Heart left ventricle (tissue), 16 donors: Measurements from ENCODE around the gene GALNT18. TPM values are rescaled to one million over a fixed set of nuclear protein-coding genes. Genes with fewer than 3 reads are reported as not detected.

ENCODE experiments used
- ATAC-seq, 4 donors: fragments of 200-7000 bp; cut with Tn5 transposase; one replicate each; pipeline ENCODE4 v1.9.1; 2020 to 2022; ENCODE audit warnings: moderate library complexity in 4 of 4, mild to moderate bottlenecking in 3 of 4, moderate number of reproducible peaks in 1 of 4
- DNase-seq, 5 donors: peaks; one replicate each; pipeline ENCODE4 v3.0.0-alpha.2; 2020
- H3K27ac ChIP-seq, 12 donors: fragments of 200-600 bp; sonication (generic) in 4 of 12; one replicate each; pipeline versions ENCODE4 v1.5.0 to v1.8.0; 2016 to 2022; ENCODE audit warnings: mild to moderate bottlenecking in 2 of 12
- H3K27me3 ChIP-seq, 9 donors: fragments of 200-600 bp; sonication (generic) in 2 of 9; one replicate each; pipeline versions ENCODE4 v1.5.1 to v1.8.0; 2016 to 2022; ENCODE audit warnings: mild to moderate bottlenecking in 3 of 9
- H3K36me3 ChIP-seq, 9 donors: fragments of 200-600 bp; sonication (generic) in 2 of 9; one replicate each; pipeline versions ENCODE4 v1.5.0 to v1.8.0; 2018 to 2022; ENCODE audit warnings: mild to moderate bottlenecking in 2 of 9
- H3K4me1 ChIP-seq, 12 donors: fragments of 200-600 bp; sonication (generic) in 4 of 12; one replicate each; pipeline versions ENCODE4 v1.5.0 to v1.8.0; 2016 to 2022; ENCODE audit warnings: mild to moderate bottlenecking in 3 of 12
- H3K4me3 ChIP-seq, 12 donors: fragments of 200-600 bp; sonication (generic) in 4 of 12; one replicate each; pipeline versions ENCODE4 v1.5.0 to v1.8.0; 2017 to 2022; ENCODE audit warnings: mild to moderate bottlenecking in 9 of 12, moderate library complexity in 4 of 12
- H3K9me3 ChIP-seq, 12 donors: fragments of 200-600 bp; sonication (generic) in 4 of 12; one replicate each; pipeline versions ENCODE4 v1.5.0 to v1.8.0; 2016 to 2022; ENCODE audit warnings: mild to moderate bottlenecking in 1 of 12
- CTCF ChIP-seq, 12 donors: fragments of 200-600 bp; sonication (generic) in 4 of 12; IDR thresholded peaks; one replicate each; pipeline versions ENCODE4 v1.5.0 to v1.8.0; 2018 to 2022; ENCODE audit warnings: antibody characterized with exemption in 12 of 12, mild to moderate bottlenecking in 5 of 12
- POLR2A ChIP-seq, 2 donors: fragments of 450-650 bp; IDR thresholded peaks; one replicate each; pipeline ENCODE4 v1.6.1; 2017; ENCODE audit warnings: antibody characterized with exemption in 2 of 2, mild to moderate bottlenecking in 2 of 2, moderate library complexity in 2 of 2
- WGBS, 4 donors: extraction: QIAGEN DNeasy Blood & Tissue Kit in 2 of 4; methylation state at CpG; one replicate each; pipeline versions ENCODE4 v1.1.5 to v1.1.7; 2013 to 2018; 5-methylcytosine and 5-hydroxymethylcytosine counted together
- intact Hi-C, 10 donors: fragments of 100-400 bp; cut with DNase I; formaldehyde crosslinking; loops; one replicate each; pipeline versions ENCODE4 v1.11.1 to v1.14.2; 2022
- polyA plus RNA-seq, 2 donors: library from polyadenylated mRNA; stranded (reverse); fragments of 200-250 nt; gene quantifications; one replicate each; pipeline ENCODE4 v1.2.3, GENCODE V29; 2013
- total RNA-seq, 9 donors: library from RNA; depleted of rRNA in 2 of 9; stranded (reverse); fragments of >200 nt in 2 of 9; fragmentation: NEBNext Ultra II Directional in 3 of 9; extraction: Animal tissue kit (Norgen Biotek cat#: 25700) in 3 of 9; gene quantifications; one replicate each; pipeline versions ENCODE4 v1.1.0 to v1.2.4, GENCODE V29; 2016 to 2023
- donor health status: ischemic (EF 13 %, LVEDD 7.1; RV severe dilation, severe dysfunction).
- donor health status: healthy with polysubstance abuse.
- donor health status: DM: no; HTN: yes; CAD: no.
- donor health status: DM: no; HTN: no; CAD: no.
- donor health status: ischemic (EF 25% LVEDD 6.9; RV normal size, moderate dysfunction).
- donor health status: ischemic (EF 25% LVEDD 5.7; RV mildly dilated, moderate dysfunction).
- donor health status: healthy.
- donor health status: DM: yes; HTN: yes; CAD: no.
- donor health status: ischemic (EF 35%, LVEDD 5.7; RV mildly dilated, moderate dysfunction).
- donor health status: nonischemic (EF 11% LVEDD 7.7; RV severe dilation, severe dysfunction).
- donor health status: DM: yes; HTN: yes; CAD: no.
- donor health status: PGD.
- donor health status: ischemic (EF 29% LVEDD 5.4; RV normal size, mild dysfunction).
- donor health status: nonischemic (EF 23%, LVEDD 6.1; RV moderate dilation, normal function).

GALNT18 gene
- total and polyA plus RNA-seq, 11 donors, result 9.0 to 31.8 (median 17.3) TPM

DNA sequence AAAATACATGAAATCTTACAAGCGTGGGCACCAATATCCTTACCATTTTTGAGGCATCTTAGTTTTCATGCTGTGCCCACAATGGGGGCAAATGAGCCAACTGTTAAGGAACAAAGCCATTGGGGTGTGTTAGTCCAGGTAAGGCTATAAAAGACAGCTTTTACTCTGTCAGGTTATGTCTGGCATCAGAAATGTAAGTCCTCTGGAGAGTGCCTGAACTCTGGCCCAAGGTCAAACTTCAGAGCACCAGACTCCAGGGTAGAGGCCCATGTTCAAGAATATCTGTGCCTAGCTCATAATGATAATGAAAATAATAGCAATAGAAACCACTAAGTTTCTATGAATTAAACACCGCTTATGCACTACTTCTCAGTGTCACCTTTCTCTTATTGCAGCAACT lies 374.2 kb downstream of the GALNT18 start:
- intact Hi-C loops, result no loop called here
- DNase-seq, result no peak

DNA sequence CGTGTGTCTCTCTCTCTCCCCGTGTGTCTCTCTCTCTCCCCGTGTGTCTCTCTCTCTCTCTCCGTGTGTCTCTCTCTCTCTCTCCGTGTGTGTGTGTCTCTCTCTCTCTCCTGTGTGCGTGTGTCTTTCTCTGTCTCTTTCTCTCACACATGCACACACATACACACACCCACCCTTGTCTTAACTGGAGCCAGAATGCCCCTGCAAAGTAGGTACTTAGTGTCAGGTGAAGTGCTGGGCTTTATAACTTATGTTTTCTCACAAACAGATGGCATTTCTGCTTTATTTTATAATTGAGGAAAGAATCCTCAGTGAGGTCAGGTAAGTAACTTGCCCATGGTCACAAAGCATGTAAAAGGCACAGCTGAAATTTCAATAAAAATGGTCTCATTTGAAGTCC lies 374.7 kb downstream of the GALNT18 start:
- intact Hi-C loops, result no loop called here
- H3K36me3 ChIP-seq, result no peaks in the 10 kb centered on the region
- H3K4me1 ChIP-seq, result peaks cover 0 to 35% (median 26%) of the 10 kb centered on the region in 12 donors
- no peak for DNase-seq
- no peak overlapping the region for H3K27ac ChIP-seq
- no peak for ATAC-seq
- 76 to 100% (median 83%) methylated on average over 3 to 6 of the region's 6 CpGs for WGBS, 4 donors
- H3K4me3 ChIP-seq, result no peak overlapping the region
- H3K9me3 ChIP-seq, result no peaks in the 10 kb centered on the region
- H3K27me3 ChIP-seq, result no peaks in the 10 kb centered on the region
- TF ChIP-seq POLR2A (IDR thresholded peaks at IDR 0.05) (no peak), CTCF (IDR thresholded peaks at IDR 0.05) (no peak)

More for the DNA sequence above, 374.2 kb downstream of the GALNT18 start:
- WGBS, 4 donors, result 83 to 96% (median 94%) methylated on average over 2 of the region's 2 CpGs
- H3K36me3 ChIP-seq, result no peaks in the 10 kb centered on the region
- no peaks in the 10 kb centered on the region for H3K9me3 ChIP-seq
- ATAC-seq, result no peak
- H3K4me1 ChIP-seq, result peaks cover 0 to 30% (median 26%) of the 10 kb centered on the region in 12 donors
- no peaks in the 10 kb centered on the region for H3K27me3 ChIP-seq
- no peak overlapping the region for H3K27ac ChIP-seq
- H3K4me3 ChIP-seq, result no peak overlapping the region
- TF ChIP-seq CTCF (IDR thresholded peaks at IDR 0.05), result no peak
- TF ChIP-seq POLR2A (IDR thresholded peaks at IDR 0.05), result no peak

DNA sequence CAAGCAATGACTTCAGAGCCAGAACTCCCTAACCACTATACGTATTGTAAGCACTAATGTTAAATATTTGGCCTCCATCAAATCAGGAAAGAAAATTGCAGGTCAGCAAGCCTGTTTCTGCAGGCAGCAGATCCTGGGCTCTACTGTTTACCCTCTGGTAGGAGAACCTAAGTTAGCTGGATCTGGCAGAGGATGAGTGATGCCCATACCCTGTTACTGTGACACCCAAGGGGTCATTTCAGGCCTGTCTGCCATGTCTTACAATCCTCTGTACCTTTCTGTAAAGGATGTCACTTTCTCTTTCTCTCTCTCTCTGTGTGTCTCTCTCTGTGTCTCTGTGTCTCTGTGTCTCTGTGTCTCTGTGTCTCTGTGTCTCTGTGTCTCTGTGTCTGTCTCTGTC lies 375.6 kb downstream of the GALNT18 start:
- Histone ChIP-seq H3K36me3 (no peaks in the 10 kb centered on the region), H3K27me3 (no peaks in the 10 kb centered on the region), H3K4me3 (no peak overlapping the region), H3K27ac (no peak overlapping the region), H3K4me1 (peaks cover 0 to 35% (median 26%) of the 10 kb centered on the region in 12 donors), H3K9me3 (no peaks in the 10 kb centered on the region)
- ATAC-seq (no peak), DNase-seq (no peak)
- no peak for TF ChIP-seq CTCF (IDR thresholded peaks at IDR 0.05)
- TF ChIP-seq POLR2A (IDR thresholded peaks at IDR 0.05), result no peak
- intact Hi-C loops, result no loop called here
- 89 to 100% (median 94%) methylated on average over 1 of the region's 1 CpG for WGBS, 4 donors

DNA sequence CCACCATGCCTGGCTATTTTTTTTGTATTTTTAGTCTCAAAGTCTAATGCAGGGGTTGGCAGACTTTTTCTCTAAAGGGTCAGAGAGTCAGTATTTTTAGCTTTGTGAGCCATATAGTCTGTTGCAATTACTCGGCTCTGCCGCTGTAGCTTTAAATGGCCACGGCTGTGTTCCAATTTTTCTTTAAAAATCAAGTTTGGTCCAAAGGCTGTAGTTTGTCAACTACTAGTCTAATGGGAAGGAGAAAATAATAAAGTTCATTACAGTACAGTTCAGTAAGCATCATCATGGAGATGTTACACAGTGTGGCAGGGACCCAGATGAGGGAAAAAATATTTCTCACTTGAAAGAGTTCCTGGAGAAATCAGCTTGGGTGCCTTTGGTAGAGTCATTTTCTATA lies 376.4 kb downstream of the GALNT18 start:
- TF ChIP-seq POLR2A (IDR thresholded peaks at IDR 0.05) (no peak), CTCF (IDR thresholded peaks at IDR 0.05) (no peak)
- peak overlapping the region in 4 of 12 donors; percentile 72 to 85 (median 78) for H3K27ac ChIP-seq
- H3K36me3 ChIP-seq, result no peaks in the 10 kb centered on the region
- intact Hi-C loops, result no loop called here
- no peaks in the 10 kb centered on the region for H3K27me3 ChIP-seq
- peaks cover 0 to 35% (median 26%) of the 10 kb centered on the region in 12 donors for H3K4me1 ChIP-seq
- no peak for DNase-seq
- 71 to 90% (median 80%) methylated on average over 3 of the region's 3 CpGs for WGBS, 4 donors
- no peaks in the 10 kb centered on the region for H3K9me3 ChIP-seq
- no peak overlapping the region for H3K4me3 ChIP-seq
- ATAC-seq, result no peak
